NOMO-1 treated with DMSO at 0.1 percent for 48 hours (cell line): ENCODE results near the gene RPS2.
"Not testable (repeated sequence)": the region's sequence is repeated elsewhere in the genome, so short reads cannot be mapped to it uniquely, and the experiment has no call there.

ENCODE experiments used
- DNase-seq: peaks from one replicate; lab custom pipeline; 2025; ENCODE audit not compliant: unreplicated experiment; lab: John Stamatoyannopoulos, UW

RPS2 gene

GRCh38 chr16:1965396-1966001 is 873 bp upstream of the RPS2 start:
- no peak for DNase-seq

- no peak for DNase-seq
Observed at GRCh38 chr16:1963806-1964505, 670 bp downstream of the RPS2 start.

- DNase-seq: not testable (repeated sequence)
Observed at GRCh38 chr16:1962161-1963153, 2.2 kb downstream of the RPS2 start.

GRCh38 chr16:1961651-1962067 is 3.0 kb downstream of the RPS2 start:
- DNase-seq: no peak

GRCh38 chr16:1960665-1961630 is 3.7 kb downstream of the RPS2 start:
- DNase-seq: no peak

- peak; percentile 81 for DNase-seq
Observed at GRCh38 chr16:1959269-1960039, 5.2 kb downstream of the RPS2 start, which contains the start of gene NDUFB10. TSS of gene NDUFB10 (plus strand) at chr16:1959538. CDS start at chr16:1959625, 87 bp downstream.

GRCh38 chr16:1958715-1959268 is 5.8 kb downstream of the RPS2 start:
- no peak for DNase-seq

GRCh38 chr16:1958143-1958491 is 6.5 kb downstream of the RPS2 start:
- DNase-seq: not testable (repeated sequence)

GRCh38 chr16:1957434-1958142 is 7.0 kb downstream of the RPS2 start:
- not testable (repeated sequence) for DNase-seq

- no peak for DNase-seq
Observed at GRCh38 chr16:1953734-1954133, 10.9 kb downstream of the RPS2 start.

GRCh38 chr16:1950559-1950958 is 14.1 kb downstream of the RPS2 start:
- DNase-seq: no peak

- no peak for DNase-seq
Observed at GRCh38 chr16:1950047-1950446, 14.6 kb downstream of the RPS2 start.

GRCh38 chr16:1949507-1949906 is 15.1 kb downstream of the RPS2 start:
- no peak for DNase-seq

GRCh38 chr16:1947369-1947670 is 17.3 kb downstream of the RPS2 start:
- DNase-seq: no peak

GRCh38 chr16:1946495-1947368 is 17.9 kb downstream of the RPS2 start:
- DNase-seq: no peak

GRCh38 chr16:1945559-1946391 is 18.9 kb downstream of the RPS2 start:
- DNase-seq: no peak

- no peak for DNase-seq
Observed at GRCh38 chr16:1944612-1945199, 19.9 kb downstream of the RPS2 start.
